MM.1S (cell line): ENCODE measurements around the gene DAAM2.

ENCODE experiments used
- DNase-seq: peaks from one replicate; pipeline ENCODE4 v3.0.0-alpha.2; 2015
- H2AFZ ChIP-seq: fragments of 300-600 bp; sonication (generic); 2 replicates; pipeline ENCODE4 v1.6.0; 2016; ENCODE audit warnings: antibody characterized with exemption, low read length
- H3F3A ChIP-seq: fragments of 300-600 bp; sonication (generic); 2 replicates; pipeline ENCODE4 v1.6.1; 2016; ENCODE audit warnings: mild to moderate bottlenecking, antibody characterized with exemption, low read length, moderate library complexity, mixed read lengths; ENCODE audit not compliant: insufficient read depth
- H3K27ac ChIP-seq: fragments of 300-600 bp; sonication (generic); 2 replicates; pipeline ENCODE4 v1.5.1; 2016; ENCODE audit warnings: mild to moderate bottlenecking, low read length
- H3K27me3 ChIP-seq: fragments of 300-600 bp; sonication (generic); replicated peaks from 2 replicates; pipeline ENCODE4 v1.6.0; 2016; ENCODE audit warnings: low read length; ENCODE audit not compliant: insufficient read depth
- H3K36me3 ChIP-seq: fragments of 300-600 bp; sonication (generic); replicated peaks from 2 replicates; pipeline ENCODE4 v1.6.1; 2016; ENCODE audit warnings: mild to moderate bottlenecking, low read length, mixed read lengths; ENCODE audit not compliant: insufficient read depth
- H3K4me1 ChIP-seq: fragments of 300-600 bp; sonication (generic); 2 replicates; pipeline ENCODE4 v1.6.1; 2016; ENCODE audit warnings: low read length, mixed read lengths
- H3K4me2 ChIP-seq: fragments of 300-600 bp; sonication (generic); 2 replicates; pipeline ENCODE4 v1.6.0; 2016; ENCODE audit warnings: low read depth, low read length
- H3K4me3 ChIP-seq: fragments of 300-600 bp; sonication (generic); 2 replicates; pipeline ENCODE4 v1.5.1; 2016; ENCODE audit warnings: low read length, mixed read lengths
- H3K79me2 ChIP-seq: fragments of 300-600 bp; sonication (generic); 2 replicates; pipeline ENCODE4 v1.6.1; 2016; ENCODE audit warnings: mixed run types, low read length, mixed read lengths
- H3K9ac ChIP-seq: fragments of 300-600 bp; sonication (generic); 2 replicates; pipeline ENCODE4 v1.6.1; 2016; ENCODE audit warnings: low read length, mixed read lengths
- H3K9me2 ChIP-seq: fragments of 300-600 bp; sonication (generic); replicated peaks from 2 replicates; pipeline ENCODE4 v1.6.1; 2016; ENCODE audit warnings: mild to moderate bottlenecking, low read length, mixed read lengths; ENCODE audit not compliant: insufficient read depth
- H3K9me3 ChIP-seq: fragments of 300-600 bp; sonication (generic); replicated peaks from 2 replicates; pipeline ENCODE4 v1.6.1; 2016; ENCODE audit warnings: mild to moderate bottlenecking, low read length, mixed read lengths; ENCODE audit not compliant: insufficient read depth
- H4K20me1 ChIP-seq: fragments of 300-600 bp; sonication (generic); 2 replicates; pipeline ENCODE4 v1.6.1; 2016; ENCODE audit warnings: mild to moderate bottlenecking, low read length, moderate library complexity, mixed read lengths; ENCODE audit not compliant: insufficient read depth
- CTCF ChIP-seq: fragments of 300-600 bp; sonication (generic); IDR thresholded peaks from 2 replicates; pipeline ENCODE4 v1.5.1; 2016; ENCODE audit warnings: antibody characterized with exemption, low read length, mixed read lengths
- EZH2 ChIP-seq: fragments of 300-600 bp; sonication (generic); optimal IDR thresholded peaks from 2 replicates; pipeline ENCODE3; 2017; ENCODE audit warnings: low read depth, mild to moderate bottlenecking, antibody characterized with exemption, low read length, mixed read lengths
- EZH2phosphoT487 ChIP-seq: fragments of 300-600 bp; sonication (generic); IDR thresholded peaks from 2 replicates; pipeline ENCODE4 v1.6.1; 2018; ENCODE audit warnings: antibody characterized with exemption, low read length

Gene DAAM2

DNA sequence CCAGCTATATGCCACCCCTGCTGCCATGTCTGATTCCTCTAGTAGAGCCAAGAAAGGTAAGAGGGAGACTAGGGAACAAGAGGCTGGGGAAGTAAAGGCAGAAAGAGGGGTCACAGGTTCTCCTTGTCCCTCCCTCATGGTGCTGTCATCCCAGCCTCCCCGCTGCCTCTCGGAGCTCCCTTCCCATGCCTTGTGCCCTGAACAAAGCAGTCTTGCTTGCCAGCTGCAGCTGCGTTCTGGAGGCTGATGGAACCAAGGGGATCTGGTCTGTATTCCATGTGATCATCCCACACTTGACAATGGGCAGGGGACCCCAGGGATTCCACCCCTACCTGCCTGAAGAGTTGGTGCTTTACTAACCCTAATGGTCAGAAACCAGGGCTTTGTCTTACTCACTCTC lies 61.4 kb downstream of the DAAM2 start:
- no peak for TF ChIP-seq EZH2
- no peak for TF ChIP-seq CTCF
- no peak for TF ChIP-seq EZH2phosphoT487
- DNase-seq, result no peak
- Histone ChIP-seq H3F3A (no peaks in the 10 kb centered on the region), H3K9ac (no peak overlapping the region), H3K79me2 (no peaks in the 10 kb centered on the region), H3K27ac (no peak overlapping the region), H3K4me3 (no peak overlapping the region), H2AFZ (no peak overlapping the region), H3K4me1 (no peaks in the 10 kb centered on the region), H3K36me3 (no peaks in the 10 kb centered on the region), H3K9me2 (no peaks in the 10 kb centered on the region), H3K9me3 (no peaks in the 10 kb centered on the region), H3K4me2 (no peak overlapping the region), H4K20me1 (no peaks in the 10 kb centered on the region), H3K27me3 (no peaks in the 10 kb centered on the region)

- TF ChIP-seq CTCF (no peak), EZH2phosphoT487 (no peak), EZH2 (no peak)
- Histone ChIP-seq H3K4me1 (no peaks in the 10 kb centered on the region), H3F3A (no peaks in the 10 kb centered on the region), H3K4me2 (no peak overlapping the region), H3K9ac (no peak overlapping the region), H3K36me3 (no peaks in the 10 kb centered on the region), H3K79me2 (no peaks in the 10 kb centered on the region), H3K9me2 (no peaks in the 10 kb centered on the region), H3K4me3 (no peak overlapping the region), H3K9me3 (no peaks in the 10 kb centered on the region), H3K27me3 (no peaks in the 10 kb centered on the region), H4K20me1 (no peaks in the 10 kb centered on the region), H2AFZ (no peak overlapping the region), H3K27ac (no peak overlapping the region)
- DNase-seq, result no peak
Measured at GRCh38 chr6:39855356-39855995, 63.3 kb downstream of the DAAM2 start.

GRCh38 chr6:39859025-39859424 lies 66.8 kb downstream of the DAAM2 start:
- Histone ChIP-seq H3K36me3 (no peaks in the 10 kb centered on the region), H3K27ac (no peak overlapping the region), H3K79me2 (no peaks in the 10 kb centered on the region), H3K4me3 (no peak overlapping the region), H3F3A (no peaks in the 10 kb centered on the region), H3K4me2 (no peak overlapping the region), H2AFZ (no peak overlapping the region), H3K4me1 (no peaks in the 10 kb centered on the region), H3K9me2 (no peaks in the 10 kb centered on the region), H4K20me1 (no peaks in the 10 kb centered on the region), H3K27me3 (no peaks in the 10 kb centered on the region), H3K9ac (no peak overlapping the region), H3K9me3 (no peaks in the 10 kb centered on the region)
- TF ChIP-seq CTCF (no peak), EZH2 (no peak), EZH2phosphoT487 (no peak)
- no peak for DNase-seq
